DND-41 (cell line): ENCODE results near the gene CTBP2.

Source experiments
- EZH2 ChIP-seq: IDR thresholded peaks from 3 replicates; pipeline ENCODE4 v1.6.1; 2012; ENCODE audit warnings: borderline replicate concordance, low read depth, mild to moderate bottlenecking, moderate library complexity, low read length, inconsistent platforms; ENCODE audit not compliant: severe bottlenecking
- TF ChIP-seq, protein P1 (sequence below): IDR thresholded peaks from 2 replicates; pipeline ENCODE4 v1.5.1; 2012; ENCODE audit warnings: borderline replicate concordance, low read length, moderate library complexity, mild to moderate bottlenecking; ENCODE audit not compliant: poor library complexity, severe bottlenecking; ENCODE audit errors: extremely low read depth

DNA sequence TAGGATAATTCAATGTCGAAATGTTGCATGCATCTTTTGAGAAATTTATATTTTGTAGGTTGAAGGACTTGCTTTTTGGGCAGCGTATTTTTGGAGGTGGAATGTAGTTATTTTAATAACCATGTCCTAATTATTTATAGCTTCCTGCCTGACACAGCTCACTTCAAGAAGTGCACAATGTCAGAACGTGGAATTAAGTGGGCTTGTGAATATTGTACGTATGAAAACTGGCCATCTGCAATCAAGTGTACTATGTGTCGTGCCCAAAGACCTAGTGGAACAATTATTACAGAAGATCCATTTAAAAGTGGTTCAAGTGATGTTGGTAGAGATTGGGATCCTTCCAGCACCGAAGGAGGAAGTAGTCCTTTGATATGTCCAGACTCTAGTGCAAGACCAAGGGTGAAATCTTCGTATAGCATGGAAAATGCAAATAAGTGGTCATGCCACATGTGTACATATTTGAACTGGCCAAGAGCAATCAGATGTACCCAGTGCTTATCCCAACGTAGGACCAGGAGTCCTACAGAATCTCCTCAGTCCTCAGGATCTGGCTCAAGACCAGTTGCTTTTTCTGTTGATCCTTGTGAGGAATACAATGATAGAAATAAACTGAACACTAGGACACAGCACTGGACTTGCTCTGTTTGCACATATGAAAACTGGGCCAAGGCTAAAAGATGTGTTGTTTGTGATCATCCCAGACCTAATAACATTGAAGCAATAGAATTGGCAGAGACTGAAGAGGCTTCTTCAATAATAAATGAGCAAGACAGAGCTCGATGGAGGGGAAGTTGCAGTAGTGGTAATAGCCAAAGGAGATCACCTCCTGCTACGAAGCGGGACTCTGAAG lies 217.8 kb downstream of the CTBP2 start:
- TF ChIP-seq, protein P1, sequence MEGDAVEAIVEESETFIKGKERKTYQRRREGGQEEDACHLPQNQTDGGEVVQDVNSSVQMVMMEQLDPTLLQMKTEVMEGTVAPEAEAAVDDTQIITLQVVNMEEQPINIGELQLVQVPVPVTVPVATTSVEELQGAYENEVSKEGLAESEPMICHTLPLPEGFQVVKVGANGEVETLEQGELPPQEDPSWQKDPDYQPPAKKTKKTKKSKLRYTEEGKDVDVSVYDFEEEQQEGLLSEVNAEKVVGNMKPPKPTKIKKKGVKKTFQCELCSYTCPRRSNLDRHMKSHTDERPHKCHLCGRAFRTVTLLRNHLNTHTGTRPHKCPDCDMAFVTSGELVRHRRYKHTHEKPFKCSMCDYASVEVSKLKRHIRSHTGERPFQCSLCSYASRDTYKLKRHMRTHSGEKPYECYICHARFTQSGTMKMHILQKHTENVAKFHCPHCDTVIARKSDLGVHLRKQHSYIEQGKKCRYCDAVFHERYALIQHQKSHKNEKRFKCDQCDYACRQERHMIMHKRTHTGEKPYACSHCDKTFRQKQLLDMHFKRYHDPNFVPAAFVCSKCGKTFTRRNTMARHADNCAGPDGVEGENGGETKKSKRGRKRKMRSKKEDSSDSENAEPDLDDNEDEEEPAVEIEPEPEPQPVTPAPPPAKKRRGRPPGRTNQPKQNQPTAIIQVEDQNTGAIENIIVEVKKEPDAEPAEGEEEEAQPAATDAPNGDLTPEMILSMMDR, result no peak
- no peak for TF ChIP-seq EZH2
